GM13977 (cell line): ENCODE data around the gene ARL16.

Experiments
- DNase-seq: peaks from one replicate; pipeline ENCODE4 v3.0.0; 2012; ENCODE audit warnings: low spot score
- CTCF ChIP-seq: IDR thresholded peaks from 2 replicates; pipeline ENCODE4 v1.5.1; 2012; ENCODE audit warnings: mild to moderate bottlenecking, control low read depth; ENCODE audit not compliant: insufficient read depth; ENCODE audit errors: extremely low read depth, missing control alignments
- in situ Hi-C: fragments of 300-500 bp; cut with MboI; formaldehyde crosslinking; loops from one replicate; pipeline ENCODE4 v1.12.0; 2022; ENCODE audit warnings: low sequenced_read_pairs, low pct_unique_long_range_greater_than_20kb, mixed read lengths, inconsistent platforms; ENCODE audit not compliant: unreplicated experiment

ARL16 gene

GRCh38 chr17:81695211-81695610 is 11.6 kb upstream of the ARL16 start:
- in situ Hi-C loops, result no loop called here
- no peak for DNase-seq
- no peak for TF ChIP-seq CTCF

- no peak for TF ChIP-seq CTCF
- no peak for DNase-seq
- in situ Hi-C loops, result no loop called here
These were observed 11.2 kb upstream of the ARL16 start for GRCh38 chr17:81694810-81695209.

- in situ Hi-C loops, result no loop called here
- TF ChIP-seq CTCF, result peak; percentile 14
- no peak for DNase-seq
These were observed 10.1 kb upstream of the ARL16 start for GRCh38 chr17:81693509-81694210.

- in situ Hi-C loops, result no loop called here
- no peak for TF ChIP-seq CTCF
- no peak for DNase-seq
These were observed 8.0 kb upstream of the ARL16 start for GRCh38 chr17:81691608-81692007.

- in situ Hi-C loops, result no loop called here
- no peak for TF ChIP-seq CTCF
These were observed 7.6 kb upstream of the ARL16 start for GRCh38 chr17:81691196-81691595.

GRCh38 chr17:81690549-81690948 is 7.0 kb upstream of the ARL16 start:
- in situ Hi-C loops, result no loop called here
- DNase-seq, result no peak
- no peak for TF ChIP-seq CTCF

More at GRCh38 chr17:81691196-81691595, 7.6 kb upstream of the ARL16 start:
- DNase-seq, result no peak
